GM12878 (cell line): ENCODE measurements around the gene FGD5. TPM values are rescaled to one million over a fixed set of nuclear protein-coding genes. Genes with fewer than 3 reads are reported as not detected.

Source experiments
- ATAC-seq: fragments of 200-7000 bp; cut with Tn5 transposase; 3 replicates; pipeline ENCODE4 v1.9.1; 2020; ENCODE audit warnings: mild to moderate bottlenecking, moderate library complexity
- BruUV-seq: library from RNA; stranded (reverse); fragments of 400-500 nt; replicated peaks from 2 replicates; lab custom pipeline; 2021; lab: Mats Ljungman, UMichigan
- CTCF ChIA-PET: fragments of 300-600 bp; sonication (Branson Sonifier 250); formaldehyde crosslinking; extraction: SDS; loops from one replicate; lab custom pipeline; 2021; ENCODE audit warnings: inconsistent platforms; lab: Yijun Ruan, JAX
- POLR2A ChIA-PET: fragments of 350-600 bp; formaldehyde crosslinking; extraction: SDS; loops from one replicate; lab custom pipeline; 2021; ENCODE audit warnings: inconsistent platforms; lab: Charles Lee
- RAD21 ChIA-PET: fragments of 300-600 bp; sonication (Branson Sonifier 250); formaldehyde crosslinking; loops from one replicate; lab custom pipeline; 2023; ENCODE audit warnings: antibody characterized with exemption; ENCODE audit not compliant: unreplicated experiment; lab: Charles Lee
- SMC1A ChIA-PET: fragments of 300-600 bp; sonication (Branson Sonifier 250); formaldehyde crosslinking; loops from one replicate; lab custom pipeline; 2023; ENCODE audit not compliant: unreplicated experiment, uncharacterized antibody; lab: Charles Lee
- DNase-seq: peaks from one replicate; pipeline ENCODE4 v3.0.0-alpha.2; 2011; ENCODE audit warnings: low read depth, low spot score
- FAIRE-seq: peaks from 3 replicates; lab custom pipeline; 2011; peaks lifted over from hg19 to GRCh38; lab: Jason Lieb, UNC
- H2AFZ ChIP-seq: 2 replicates; pipeline ENCODE4 v1.6.0; 2011; ENCODE audit warnings: low read depth, low read length, control low read depth; ENCODE audit not compliant: control insufficient read depth
- H3K27ac ChIP-seq: 2 replicates; pipeline ENCODE4 v1.5.1; 2011; ENCODE audit warnings: control low read depth; ENCODE audit not compliant: control insufficient read depth, insufficient read depth
- H3K27me3 ChIP-seq, 2 experiments: replicated peaks in 1 of 2; 2 replicates each; pipeline versions ENCODE4 v1.6.0 to v1.6.1; 2011; ENCODE audit warnings: low read length in 1 of 2; ENCODE audit not compliant: control insufficient read depth in 2 of 2, insufficient read depth in 2 of 2
- H3K36me3 ChIP-seq, 2 experiments: 2 replicates each; pipeline ENCODE4 v1.5.1; 2011; ENCODE audit warnings: low read length in 1 of 2; ENCODE audit not compliant: control insufficient read depth in 2 of 2, insufficient read depth in 2 of 2
- H3K4me1 ChIP-seq: 2 replicates; pipeline ENCODE4 v1.6.1; 2011; ENCODE audit warnings: mild to moderate bottlenecking, low read length, moderate library complexity, mixed read lengths; ENCODE audit not compliant: control insufficient read depth, insufficient read depth
- H3K4me2 ChIP-seq: 2 replicates; pipeline ENCODE4 v1.6.0; 2011; ENCODE audit warnings: control low read depth; ENCODE audit not compliant: control insufficient read depth, insufficient read depth
- H3K4me3 ChIP-seq: fragments of 200-600 bp; sonication (generic); 2 replicates; pipeline ENCODE4 v1.5.1; 2016
- H3K79me2 ChIP-seq: 2 replicates; pipeline ENCODE4 v1.6.0; 2011; ENCODE audit warnings: low read length; ENCODE audit not compliant: control insufficient read depth, insufficient read depth
- H3K9ac ChIP-seq: 2 replicates; pipeline ENCODE4 v1.8.0; 2011; ENCODE audit warnings: low read length, control low read depth, mixed read lengths; ENCODE audit not compliant: control insufficient read depth, insufficient read depth
- H3K9me3 ChIP-seq: replicated peaks from 3 replicates; pipeline ENCODE4 v1.5.1; 2011; ENCODE audit warnings: mild to moderate bottlenecking, low read length; ENCODE audit not compliant: control insufficient read depth, insufficient read depth
- H4K20me1 ChIP-seq: 2 replicates; pipeline ENCODE4 v1.6.0; 2011; ENCODE audit not compliant: control insufficient read depth, insufficient read depth
- ATF3 ChIP-seq: IDR thresholded peaks from 2 replicates; pipeline ENCODE4 v1.6.1; 2011; ENCODE audit warnings: low read depth, mild to moderate bottlenecking, low read length, moderate library complexity, borderline replicate concordance; ENCODE audit errors: extremely low read depth
- CBFB ChIP-seq: IDR thresholded peaks from 2 replicates; pipeline ENCODE4 v1.6.1; 2016; ENCODE audit warnings: antibody characterized with exemption, low read depth
- CBX3 ChIP-seq: fragments of 200-600 bp; sonication (generic); IDR thresholded peaks from 2 replicates; pipeline ENCODE4 v1.6.1; 2016; ENCODE audit warnings: low read depth, borderline replicate concordance
- KDM1A ChIP-seq: fragments of 200-600 bp; sonication (generic); IDR thresholded peaks from 2 replicates; pipeline ENCODE4 v1.6.1; 2016; ENCODE audit warnings: borderline replicate concordance
- RCOR1 ChIP-seq: conservative IDR thresholded peaks from 2 replicates; pipeline ENCODE4 v1.6.1; 2012; ENCODE audit warnings: low read depth, low read length, improper control_type of control experiment
- SMAD1 ChIP-seq: fragments of 450-650 bp; IDR thresholded peaks from 2 replicates; pipeline ENCODE4 v1.6.1; 2018; ENCODE audit warnings: mild to moderate bottlenecking, low read depth; ENCODE audit not compliant: partially characterized antibody
- TARDBP ChIP-seq: IDR thresholded peaks from 2 replicates; pipeline ENCODE4 v1.6.1; 2016; ENCODE audit warnings: borderline replicate concordance
- TCF7 ChIP-seq: IDR thresholded peaks from 2 replicates; pipeline ENCODE4 v1.6.1; 2014; ENCODE audit warnings: antibody characterized with exemption, borderline replicate concordance
- USF1 ChIP-seq: IDR thresholded peaks from 2 replicates; pipeline ENCODE4 v1.6.1; 2011; ENCODE audit warnings: borderline replicate concordance, low read depth, mild to moderate bottlenecking, moderate library complexity, mixed read lengths, low read length; ENCODE audit not compliant: insufficient read depth; ENCODE audit errors: extremely low read length
- ZNF592 ChIP-seq: fragments of 450-650 bp; IDR thresholded peaks from 2 replicates; pipeline ENCODE4 v1.6.1; 2017; ENCODE audit warnings: mild to moderate bottlenecking, moderate library complexity
- ZNF622 ChIP-seq: fragments of 450-650 bp; IDR thresholded peaks from 2 replicates; pipeline ENCODE4 v1.6.1; 2017; ENCODE audit warnings: mild to moderate bottlenecking, inconsistent platforms
- WGBS: methylation state at CpG from one replicate; pipeline ENCODE4 v1.1.6; 2016; ENCODE audit warnings: low lambda C conversion rate; ENCODE audit not compliant: insufficient replicate concordance, insufficient coverage; ENCODE audit errors: missing lambda C conversion rate; 5-methylcytosine and 5-hydroxymethylcytosine counted together
- in situ Hi-C: fragments of 300-500 bp; cut with MboI; formaldehyde crosslinking; loops from 9 replicates; pipeline ENCODE4 v1.14.3; 2018; ENCODE audit warnings: mixed read lengths
- intact Hi-C: fragments of 100-400 bp; cut with micrococcal nuclease; formaldehyde crosslinking; loops from one replicate; pipeline ENCODE4 v1.14.2; 2022; ENCODE audit not compliant: unreplicated experiment
- polyA plus RNA-seq, 11 experiments: library from polyadenylated mRNA; depleted of rRNA in 4 of 11; unstranded in 6 of 11; stranded (reverse) in 5 of 11; fragments of >200 nt; fragmentation: Nextera tagmentation in 4 of 11; fragmentation: Illumina TruSeq in 1 of 11; extraction: Ambion mirVana in 4 of 11; extraction: Trizol in 1 of 11; gene quantifications; 1 replicate in 1 of 11; 2 replicates in 10 of 11; pipeline versions ENCODE4 v1.2.1 to v1.2.3, GENCODE V29; 2011 to 2016; ENCODE audit warnings: inconsistent platforms in 2 of 11, missing spikeins in 2 of 11, low read depth in 1 of 11
- total RNA-seq, 4 experiments: library from RNA; depleted of rRNA in 3 of 4; stranded (reverse); fragments of >200 nt in 3 of 4; fragmentation: Illumina TruSeq in 1 of 4; extraction: Trizol in 1 of 4; gene quantifications; 2 replicates each; pipeline versions ENCODE4 v1.2.1 to v1.2.3, GENCODE V29; 2013 to 2021

The FGD5 gene
- total and polyA plus RNA-seq, 10 of the 15 experiments (the other 5 are each of a cell fraction or from before 2014, with no cell fraction given): 0.03 to 0.13 (median 0.11) TPM; not detected in 3

- H3K4me1 ChIP-seq: no peaks in the 10 kb centered on the region
- intact Hi-C loops (no loop called here), in situ Hi-C loops (no loop called here)
- no peak overlapping the region for H3K4me2 ChIP-seq
- no peaks in the 10 kb centered on the region for H3K79me2 ChIP-seq
- ChIA-PET CTCF (interaction anchor here (2.0 kb wide), 1 partner anchor 62 kb away, joined by 7 read pairs; no protein-coding TSS in a partner anchor), SMC1A (no interaction called here), POLR2A (no interaction called here), RAD21 (no interaction called here)
- no peaks in the 10 kb centered on the region for H3K9me3 ChIP-seq
- no peak for DNase-seq
- 15% methylated on average over 4 of the region's 4 CpGs for WGBS
- no peaks in the 10 kb centered on the region for H4K20me1 ChIP-seq
- ATAC-seq: no peak
- H2AFZ ChIP-seq: no peak overlapping the region
- no peak overlapping the region for H3K4me3 ChIP-seq
- no peak for FAIRE-seq
- TF ChIP-seq ATF3: no peak
- no peak for TF ChIP-seq TCF7
- no peak for TF ChIP-seq USF1
- no peak for TF ChIP-seq RCOR1
- no peak for TF ChIP-seq TARDBP
- TF ChIP-seq CBX3: no peak
- TF ChIP-seq ZNF592: no peak
- no peak for TF ChIP-seq ZNF622
- no peak for TF ChIP-seq CBFB
- no peak for TF ChIP-seq KDM1A
- TF ChIP-seq SMAD1: no peak
- no peaks in the 10 kb centered on the region for H3K36me3 ChIP-seq
- no peak overlapping the region for H3K27ac ChIP-seq
- no peak overlapping the region for H3K9ac ChIP-seq
- no TSS peak for BruUV-seq
- H3K27me3 ChIP-seq: peaks cover 0 to 3% of the 10 kb centered on the region in 2 experiments; a peak in 2 of 4 replicates
Measured at GRCh38 chr3:14859880-14860279, 41.1 kb downstream of the FGD5 start.
